ENCODE data around the gene S100A9.
A peak's percentile ranks its signal among the peaks of the same experiment; 100 is the strongest.

The S100A9 gene

GRCh38 chr1:153322568-153322967 lies 35.1 kb upstream of the S100A9 start:
- H3K27ac ChIP-seq, result no peak overlapping the region
- peaks cover 0 to 5% (median 0%) of the 10 kb centered on the region in 11 experiments; a peak in 2 of 22 replicates for H3K36me3 ChIP-seq

GRCh38 chr1:153324912-153325311 lies 32.7 kb upstream of the S100A9 start:
- Histone ChIP-seq H4K20me1 (no peaks in the 10 kb centered on the region), H3K4me1 (peaks cover 5 to 29% (median 15%) of the 10 kb centered on the region in 10 experiments), H3K9me3 (replicated peaks in 1 of 11) (peaks cover 48 to 75% (median 64%) of the 10 kb centered on the region in 11 experiments), H3K4me3 (no peak overlapping the region), H3K27me3 (no peaks in the 10 kb centered on the region), H3K9ac (no peak overlapping the region), H3K4me2 (peak overlapping the region in 6 of 11 experiments; percentile 28 to 49 (median 46); a peak in 10 of 22 replicates), H3K36me3 (peaks cover 0 to 5% (median 0%) of the 10 kb centered on the region in 11 experiments; a peak in 2 of 22 replicates), H3K27ac (no peak overlapping the region)
- TF ChIP-seq Cebpa-rat (IDR thresholded peaks at IDR 0.05), result no peak

More at GRCh38 chr1:153322568-153322967, 35.1 kb upstream of the S100A9 start:
- peaks cover 0 to 22% (median 10%) of the 10 kb centered on the region in 10 experiments; a peak in 10 of 20 replicates for H3K4me1 ChIP-seq
- no peak overlapping the region for H3K9ac ChIP-seq
- TF ChIP-seq Cebpa-rat (IDR thresholded peaks at IDR 0.05), result no peak
- H3K4me2 ChIP-seq, result no peak overlapping the region
- peaks cover 39 to 64% (median 52%) of the 10 kb centered on the region in 11 experiments for H3K9me3 ChIP-seq (replicated peaks in 1 of 11)
- H3K27me3 ChIP-seq, result no peaks in the 10 kb centered on the region
- no peaks in the 10 kb centered on the region for H4K20me1 ChIP-seq
- no peak overlapping the region for H3K4me3 ChIP-seq

GRCh38 chr1:153333902-153334301 lies 23.8 kb upstream of the S100A9 start:
- H3K36me3 ChIP-seq, result no peaks in the 10 kb centered on the region
- H3K9me3 ChIP-seq (replicated peaks in 1 of 11), result peaks cover 26 to 55% (median 49%) of the 10 kb centered on the region in 11 experiments
- H3K4me2 ChIP-seq, result no peak overlapping the region
- H3K4me3 ChIP-seq, result no peak overlapping the region
- H3K27ac ChIP-seq, result no peak overlapping the region
- H3K9ac ChIP-seq, result no peak overlapping the region
- H3K4me1 ChIP-seq, result peaks cover 19 to 38% (median 24%) of the 10 kb centered on the region in 10 experiments
- no peaks in the 10 kb centered on the region for H4K20me1 ChIP-seq
- no peak for TF ChIP-seq Cebpa-rat (IDR thresholded peaks at IDR 0.05)
- no peaks in the 10 kb centered on the region for H3K27me3 ChIP-seq

- Histone ChIP-seq H3K27ac (no peak overlapping the region), H3K36me3 (no peaks in the 10 kb centered on the region), H3K4me2 (peak overlapping the region in 2 of 11 experiments; percentile 9 to 27; a peak in 1 of 22 replicates), H3K4me1 (peaks cover 26 to 43% (median 29%) of the 10 kb centered on the region in 10 experiments), H3K27me3 (no peaks in the 10 kb centered on the region), H3K9ac (no peak overlapping the region), H3K4me3 (no peak overlapping the region), H3K9me3 (replicated peaks in 1 of 11) (peaks cover 11 to 41% (median 28%) of the 10 kb centered on the region in 11 experiments), H4K20me1 (no peaks in the 10 kb centered on the region)
- no peak for TF ChIP-seq Cebpa-rat (IDR thresholded peaks at IDR 0.05)
Observed at GRCh38 chr1:153336650-153337049, 21.0 kb upstream of the S100A9 start.

GRCh38 chr1:153337980-153338853 lies 19.4 kb upstream of the S100A9 start:
- Histone ChIP-seq H3K9ac (no peak overlapping the region), H3K36me3 (no peaks in the 10 kb centered on the region), H3K4me3 (no peak overlapping the region), H3K9me3 (replicated peaks in 1 of 11) (peaks cover 0 to 28% (median 14%) of the 10 kb centered on the region in 11 experiments; a peak in 11 of 22 replicates), H3K27me3 (no peaks in the 10 kb centered on the region; a peak in 1 of 22 replicates), H3K4me1 (peaks cover 41 to 58% (median 45%) of the 10 kb centered on the region in 10 experiments), H3K27ac (no peak overlapping the region), H4K20me1 (no peaks in the 10 kb centered on the region), H3K4me2 (peak overlapping the region; percentile 59 to 90 (median 82))
- TF ChIP-seq Cebpa-rat (IDR thresholded peaks at IDR 0.05), result no peak

GRCh38 chr1:153339802-153340201 lies 17.9 kb upstream of the S100A9 start:
- TF ChIP-seq Cebpa-rat (IDR thresholded peaks at IDR 0.05), result no peak
- peak overlapping the region in 1 of 11 experiments; percentile 21; a peak in 1 of 22 replicates for H3K9ac ChIP-seq

GRCh38 chr1:153340356-153340755 lies 17.3 kb upstream of the S100A9 start:
- Histone ChIP-seq H3K36me3 (no peaks in the 10 kb centered on the region), H3K27ac (peak overlapping the region in 3 of 11 experiments; percentile 4 to 48 (median 8); a peak in 2 of 22 replicates), H4K20me1 (peaks cover 0 to 4% (median 0%) of the 10 kb centered on the region in 11 experiments; a peak in 2 of 22 replicates), H3K9me3 (replicated peaks in 1 of 11) (peaks cover 0 to 25% (median 14%) of the 10 kb centered on the region in 11 experiments; a peak in 9 of 22 replicates), H3K9ac (no peak overlapping the region), H3K4me3 (peak overlapping the region in 1 of 10 experiments; percentile 8; a peak in 1 of 20 replicates), H3K27me3 (no peaks in the 10 kb centered on the region; a peak in 1 of 22 replicates), H3K4me2 (peak overlapping the region; percentile 59 to 90 (median 82)), H3K4me1 (peaks cover 62 to 80% (median 66%) of the 10 kb centered on the region in 10 experiments)
- no peak for TF ChIP-seq Cebpa-rat (IDR thresholded peaks at IDR 0.05)

More at GRCh38 chr1:153339802-153340201, 17.9 kb upstream of the S100A9 start:
- Histone ChIP-seq H3K4me3 (peak overlapping the region in 3 of 10 experiments; percentile 3 to 17 (median 8); a peak in 1 of 20 replicates), H3K27me3 (no peaks in the 10 kb centered on the region; a peak in 1 of 22 replicates), H3K27ac (peak overlapping the region in 3 of 11 experiments; percentile 4 to 48 (median 8); a peak in 2 of 22 replicates), H3K4me2 (peak overlapping the region; percentile 59 to 90 (median 82)), H3K4me1 (peaks cover 57 to 74% (median 61%) of the 10 kb centered on the region in 10 experiments), H4K20me1 (no peaks in the 10 kb centered on the region), H3K9me3 (replicated peaks in 1 of 11) (peaks cover 0 to 25% (median 14%) of the 10 kb centered on the region in 11 experiments; a peak in 9 of 22 replicates), H3K36me3 (no peaks in the 10 kb centered on the region)

- Histone ChIP-seq H3K27me3 (peaks cover 0 to 10% (median 0%) of the 10 kb centered on the region in 11 experiments; a peak in 4 of 22 replicates), H3K4me1 (peaks cover 74 to 90% (median 77%) of the 10 kb centered on the region in 10 experiments), H3K9ac (no peak overlapping the region), H3K9me3 (replicated peaks in 1 of 11) (peaks cover 0 to 25% (median 9%) of the 10 kb centered on the region in 11 experiments; a peak in 9 of 22 replicates), H3K4me2 (peak overlapping the region; percentile 61 to 94 (median 86); a peak in 21 of 22 replicates), H4K20me1 (peaks cover 0 to 9% (median 0%) of the 10 kb centered on the region in 11 experiments; a peak in 2 of 22 replicates), H3K4me3 (no peak overlapping the region), H3K27ac (no peak overlapping the region), H3K36me3 (no peaks in the 10 kb centered on the region)
- TF ChIP-seq Cebpa-rat (IDR thresholded peaks at IDR 0.05), result no peak
Observed at GRCh38 chr1:153341431-153341934, 16.2 kb upstream of the S100A9 start.

Data from BLaER1 treated with 17β-estradiol and CSF1 and Interleukin-3, amounts not matched to agents 10 nM and 100 nM (cell line).